GM12878 (cell line): ENCODE results near the gene NPPB. TPM values are rescaled to one million over a fixed set of nuclear protein-coding genes. Genes with fewer than 3 reads are reported as not detected.

Source experiments
- ATAC-seq: fragments of 200-7000 bp; cut with Tn5 transposase; 3 replicates; pipeline ENCODE4 v1.9.1; 2020; ENCODE audit warnings: mild to moderate bottlenecking, moderate library complexity
- BruUV-seq: library from RNA; stranded (reverse); fragments of 400-500 nt; replicated peaks from 2 replicates; lab custom pipeline; 2021; lab: Mats Ljungman, UMichigan
- CTCF ChIA-PET: fragments of 300-600 bp; sonication (Branson Sonifier 250); formaldehyde crosslinking; extraction: SDS; loops from one replicate; lab custom pipeline; 2021; ENCODE audit warnings: inconsistent platforms; lab: Yijun Ruan, JAX
- POLR2A ChIA-PET: fragments of 350-600 bp; formaldehyde crosslinking; extraction: SDS; loops from one replicate; lab custom pipeline; 2021; ENCODE audit warnings: inconsistent platforms; lab: Charles Lee
- RAD21 ChIA-PET: fragments of 300-600 bp; sonication (Branson Sonifier 250); formaldehyde crosslinking; loops from one replicate; lab custom pipeline; 2023; ENCODE audit warnings: antibody characterized with exemption; ENCODE audit not compliant: unreplicated experiment; lab: Charles Lee
- SMC1A ChIA-PET: fragments of 300-600 bp; sonication (Branson Sonifier 250); formaldehyde crosslinking; loops from one replicate; lab custom pipeline; 2023; ENCODE audit not compliant: unreplicated experiment, uncharacterized antibody; lab: Charles Lee
- DNase-seq: peaks from one replicate; pipeline ENCODE4 v3.0.0-alpha.2; 2011; ENCODE audit warnings: low read depth, low spot score
- FAIRE-seq: peaks from 3 replicates; lab custom pipeline; 2011; peaks lifted over from hg19 to GRCh38; lab: Jason Lieb, UNC
- H2AFZ ChIP-seq: 2 replicates; pipeline ENCODE4 v1.6.0; 2011; ENCODE audit warnings: low read depth, low read length, control low read depth; ENCODE audit not compliant: control insufficient read depth
- H3K27ac ChIP-seq: 2 replicates; pipeline ENCODE4 v1.5.1; 2011; ENCODE audit warnings: control low read depth; ENCODE audit not compliant: control insufficient read depth, insufficient read depth
- H3K27me3 ChIP-seq, 2 experiments: replicated peaks in 1 of 2; 2 replicates each; pipeline versions ENCODE4 v1.6.0 to v1.6.1; 2011; ENCODE audit warnings: low read length in 1 of 2; ENCODE audit not compliant: control insufficient read depth in 2 of 2, insufficient read depth in 2 of 2
- H3K36me3 ChIP-seq, 2 experiments: 2 replicates each; pipeline ENCODE4 v1.5.1; 2011; ENCODE audit warnings: low read length in 1 of 2; ENCODE audit not compliant: control insufficient read depth in 2 of 2, insufficient read depth in 2 of 2
- H3K4me1 ChIP-seq: 2 replicates; pipeline ENCODE4 v1.6.1; 2011; ENCODE audit warnings: mild to moderate bottlenecking, low read length, moderate library complexity, mixed read lengths; ENCODE audit not compliant: control insufficient read depth, insufficient read depth
- H3K4me2 ChIP-seq: 2 replicates; pipeline ENCODE4 v1.6.0; 2011; ENCODE audit warnings: control low read depth; ENCODE audit not compliant: control insufficient read depth, insufficient read depth
- H3K4me3 ChIP-seq: fragments of 200-600 bp; sonication (generic); 2 replicates; pipeline ENCODE4 v1.5.1; 2016
- H3K79me2 ChIP-seq: 2 replicates; pipeline ENCODE4 v1.6.0; 2011; ENCODE audit warnings: low read length; ENCODE audit not compliant: control insufficient read depth, insufficient read depth
- H3K9ac ChIP-seq: 2 replicates; pipeline ENCODE4 v1.8.0; 2011; ENCODE audit warnings: low read length, control low read depth, mixed read lengths; ENCODE audit not compliant: control insufficient read depth, insufficient read depth
- H3K9me3 ChIP-seq: replicated peaks from 3 replicates; pipeline ENCODE4 v1.5.1; 2011; ENCODE audit warnings: mild to moderate bottlenecking, low read length; ENCODE audit not compliant: control insufficient read depth, insufficient read depth
- H4K20me1 ChIP-seq: 2 replicates; pipeline ENCODE4 v1.6.0; 2011; ENCODE audit not compliant: control insufficient read depth, insufficient read depth
- CBX3 ChIP-seq: fragments of 200-600 bp; sonication (generic); IDR thresholded peaks from 2 replicates; pipeline ENCODE4 v1.6.1; 2016; ENCODE audit warnings: low read depth, borderline replicate concordance
- DPF2 ChIP-seq: fragments of 450-650 bp; IDR thresholded peaks from 2 replicates; pipeline ENCODE4 v1.6.1; 2017; ENCODE audit warnings: mild to moderate bottlenecking
- EGR1 ChIP-seq, 2 experiments: IDR thresholded peaks; 1 replicate in 1 of 2; 2 replicates in 1 of 2; pipeline ENCODE4 v1.6.1; 2011 to 2012; ENCODE audit warnings: low read depth in 2 of 2, low read length in 2 of 2, borderline replicate concordance in 1 of 2, mild to moderate bottlenecking in 1 of 2, moderate library complexity in 1 of 2
- NRF1 ChIP-seq: conservative IDR thresholded peaks from 2 replicates; pipeline ENCODE4 v1.6.1; 2011; ENCODE audit warnings: mild to moderate bottlenecking, low read depth, low read length, improper control_type of control experiment
- SIN3A ChIP-seq: IDR thresholded peaks from 2 replicates; pipeline ENCODE4 v1.6.1; 2012; ENCODE audit warnings: low read depth, low read length, improper control_type of control experiment
- WGBS: methylation state at CpG from one replicate; pipeline ENCODE4 v1.1.6; 2016; ENCODE audit warnings: low lambda C conversion rate; ENCODE audit not compliant: insufficient replicate concordance, insufficient coverage; ENCODE audit errors: missing lambda C conversion rate; 5-methylcytosine and 5-hydroxymethylcytosine counted together
- in situ Hi-C: fragments of 300-500 bp; cut with MboI; formaldehyde crosslinking; loops from 9 replicates; pipeline ENCODE4 v1.14.3; 2018; ENCODE audit warnings: mixed read lengths
- intact Hi-C: fragments of 100-400 bp; cut with micrococcal nuclease; formaldehyde crosslinking; loops from one replicate; pipeline ENCODE4 v1.14.2; 2022; ENCODE audit not compliant: unreplicated experiment
- polyA plus RNA-seq, 11 experiments: library from polyadenylated mRNA; depleted of rRNA in 4 of 11; unstranded in 6 of 11; stranded (reverse) in 5 of 11; fragments of >200 nt; fragmentation: Nextera tagmentation in 4 of 11; fragmentation: Illumina TruSeq in 1 of 11; extraction: Ambion mirVana in 4 of 11; extraction: Trizol in 1 of 11; gene quantifications; 1 replicate in 1 of 11; 2 replicates in 10 of 11; pipeline versions ENCODE4 v1.2.1 to v1.2.3, GENCODE V29; 2011 to 2016; ENCODE audit warnings: inconsistent platforms in 2 of 11, missing spikeins in 2 of 11, low read depth in 1 of 11
- total RNA-seq, 4 experiments: library from RNA; depleted of rRNA in 3 of 4; stranded (reverse); fragments of >200 nt in 3 of 4; fragmentation: Illumina TruSeq in 1 of 4; extraction: Trizol in 1 of 4; gene quantifications; 2 replicates each; pipeline versions ENCODE4 v1.2.1 to v1.2.3, GENCODE V29; 2013 to 2021
- TF ChIP-seq, protein P1 (sequence below): fragments of 450-650 bp; conservative IDR thresholded peaks from 2 replicates; pipeline ENCODE4 v1.6.1; 2017; ENCODE audit warnings: mild to moderate bottlenecking, moderate library complexity

Gene NPPB
- total and polyA plus RNA-seq, 10 of the 15 experiments (the other 5 are each of a cell fraction or from before 2014, with no cell fraction given): not detected

DNA sequence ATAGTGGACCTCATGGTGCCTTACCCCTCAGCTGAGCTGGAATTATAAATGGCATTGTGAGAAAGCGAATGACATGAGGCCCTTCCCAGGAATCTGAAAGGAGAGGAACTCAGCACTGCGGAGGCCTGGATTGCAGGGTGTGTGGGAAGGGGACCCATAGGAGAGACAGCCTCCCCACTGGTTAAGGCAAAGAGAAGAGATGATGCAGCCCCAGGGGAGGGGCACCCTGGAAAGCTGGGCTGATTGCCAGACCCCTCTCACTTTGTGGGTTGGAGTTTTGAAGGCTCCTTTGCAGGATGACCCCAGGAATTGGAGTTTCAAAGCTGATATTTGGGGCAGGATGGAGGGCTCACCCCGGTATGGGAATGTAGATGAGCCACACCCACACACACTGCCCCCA is 2.0 kb downstream of the NPPB start:
- Histone ChIP-seq H3K4me1 (no peaks in the 10 kb centered on the region), H3K36me3 (no peaks in the 10 kb centered on the region), H2AFZ (no peak overlapping the region), H3K9me3 (no peaks in the 10 kb centered on the region), H3K4me3 (no peak overlapping the region), H3K79me2 (no peaks in the 10 kb centered on the region), H4K20me1 (no peaks in the 10 kb centered on the region), H3K27ac (no peak overlapping the region), H3K4me2 (no peak overlapping the region), H3K9ac (no peak overlapping the region), H3K27me3 (peaks cover 3 to 12% of the 10 kb centered on the region in 2 experiments; a peak in 3 of 4 replicates)
- ATAC-seq: no peak
- no peak for DNase-seq
- no TSS peak for BruUV-seq
- in situ Hi-C loops: no loop called here
- ChIA-PET SMC1A (no interaction called here), RAD21 (no interaction called here), POLR2A (no interaction called here), CTCF (interaction anchor here (0.5 kb wide), 1 partner anchor 136 kb away, joined by 3 read pairs; no protein-coding TSS in a partner anchor)
- intact Hi-C loops: no loop called here
- TF ChIP-seq CBX3 (no peak), SIN3A (no peak), EGR1 (IDR thresholded peaks at IDR 0.05; ENCODE audit: borderline replicate concordance in 1 of 2, low read depth in 2 of 2, low read length in 2 of 2) (no peak), DPF2 (no peak), NRF1 (no peak)
- TF ChIP-seq, protein P1, sequence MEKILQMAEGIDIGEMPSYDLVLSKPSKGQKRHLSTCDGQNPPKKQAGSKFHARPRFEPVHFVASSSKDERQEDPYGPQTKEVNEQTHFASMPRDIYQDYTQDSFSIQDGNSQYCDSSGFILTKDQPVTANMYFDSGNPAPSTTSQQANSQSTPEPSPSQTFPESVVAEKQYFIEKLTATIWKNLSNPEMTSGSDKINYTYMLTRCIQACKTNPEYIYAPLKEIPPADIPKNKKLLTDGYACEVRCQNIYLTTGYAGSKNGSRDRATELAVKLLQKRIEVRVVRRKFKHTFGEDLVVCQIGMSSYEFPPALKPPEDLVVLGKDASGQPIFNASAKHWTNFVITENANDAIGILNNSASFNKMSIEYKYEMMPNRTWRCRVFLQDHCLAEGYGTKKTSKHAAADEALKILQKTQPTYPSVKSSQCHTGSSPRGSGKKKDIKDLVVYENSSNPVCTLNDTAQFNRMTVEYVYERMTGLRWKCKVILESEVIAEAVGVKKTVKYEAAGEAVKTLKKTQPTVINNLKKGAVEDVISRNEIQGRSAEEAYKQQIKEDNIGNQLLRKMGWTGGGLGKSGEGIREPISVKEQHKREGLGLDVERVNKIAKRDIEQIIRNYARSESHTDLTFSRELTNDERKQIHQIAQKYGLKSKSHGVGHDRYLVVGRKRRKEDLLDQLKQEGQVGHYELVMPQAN: no peak
- WGBS: 66% methylated on average over 3 of the region's 3 CpGs
- FAIRE-seq: no peak
